Activated T-cell treated with anti-CD3 and anti-CD28 coated beads for 48 hours (primary cell): ENCODE results near the gene TEAD4.

Source experiments
- DNase-seq: peaks from one replicate; pipeline ENCODE4 v3.0.0-alpha.2; 2020; ENCODE audit warnings: low read depth

TEAD4 gene

DNA sequence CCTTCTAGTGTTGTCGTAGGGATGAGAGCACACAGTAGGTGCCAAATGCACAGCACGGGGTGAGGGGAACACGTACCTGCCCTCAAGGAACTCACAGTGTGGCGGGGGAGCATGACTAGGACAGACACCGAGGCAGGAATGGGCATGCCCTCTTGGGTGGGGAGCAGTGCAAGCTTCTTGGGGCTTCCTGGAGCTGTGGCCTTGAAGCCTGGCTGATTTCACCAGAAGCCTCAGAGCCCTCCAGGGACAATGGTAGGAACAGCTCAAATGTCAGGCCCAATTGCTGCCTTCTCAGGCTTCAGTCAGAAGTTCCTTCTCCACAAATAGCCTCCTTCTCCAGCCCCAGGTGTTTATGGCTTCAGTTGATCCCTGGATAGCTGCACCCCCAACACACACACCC, 43.4 kb downstream of the TEAD4 start:
- DNase-seq = no peak

GRCh38 chr12:3003357-3003992, 44.3 kb downstream of the TEAD4 start:
- no peak for DNase-seq

- no peak for DNase-seq
Measured at GRCh38 chr12:3004655-3005565, 45.7 kb downstream of the TEAD4 start.

DNA sequence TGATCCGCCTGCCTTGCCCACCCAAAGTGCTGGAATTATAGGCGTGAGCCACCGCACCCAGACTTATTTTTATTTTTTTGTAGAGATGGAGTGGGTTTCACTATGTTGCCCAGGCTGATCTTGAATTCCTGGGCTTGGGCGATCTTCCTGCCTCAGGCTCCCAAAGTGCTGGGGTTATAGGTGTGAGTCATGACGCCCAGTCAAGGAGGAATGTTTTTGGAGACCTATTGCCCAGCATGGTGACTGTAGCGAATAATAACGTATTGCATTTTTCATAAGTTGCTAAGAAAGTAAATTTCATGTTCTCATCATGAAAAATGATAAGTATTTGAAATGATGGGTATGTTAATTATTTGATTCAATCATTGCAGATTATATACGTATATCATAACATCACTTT, 46.5 kb downstream of the TEAD4 start:
- DNase-seq = no peak

DNA sequence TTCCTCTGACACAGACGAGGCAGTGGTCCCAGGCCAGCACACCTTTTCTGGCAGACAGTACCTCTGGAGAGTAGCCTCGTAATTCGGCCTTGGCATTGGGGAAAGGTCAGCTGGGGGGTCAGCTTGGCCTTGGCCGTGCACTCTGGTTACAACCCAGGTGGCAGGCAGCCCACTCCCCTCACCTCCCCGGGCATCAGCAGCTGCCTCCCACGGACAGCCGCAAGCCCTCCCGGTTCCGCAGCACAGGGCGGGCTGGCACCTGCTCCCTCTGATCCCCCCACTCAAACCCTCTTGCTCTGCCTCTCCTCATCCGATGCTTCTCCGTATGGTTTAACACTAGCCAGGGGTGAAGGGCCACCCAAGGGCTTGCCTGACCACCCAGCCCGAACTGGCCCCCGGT, 50.6 kb downstream of the TEAD4 start:
- no peak for DNase-seq

GRCh38 chr12:3010214-3010930, 51.2 kb downstream of the TEAD4 start:
- no peak for DNase-seq

- DNase-seq = no peak
Measured at GRCh38 chr12:3012786-3013185, 53.6 kb downstream of the TEAD4 start.

- DNase-seq = no peak
Measured at GRCh38 chr12:3014641-3015040, 55.4 kb downstream of the TEAD4 start.

DNA sequence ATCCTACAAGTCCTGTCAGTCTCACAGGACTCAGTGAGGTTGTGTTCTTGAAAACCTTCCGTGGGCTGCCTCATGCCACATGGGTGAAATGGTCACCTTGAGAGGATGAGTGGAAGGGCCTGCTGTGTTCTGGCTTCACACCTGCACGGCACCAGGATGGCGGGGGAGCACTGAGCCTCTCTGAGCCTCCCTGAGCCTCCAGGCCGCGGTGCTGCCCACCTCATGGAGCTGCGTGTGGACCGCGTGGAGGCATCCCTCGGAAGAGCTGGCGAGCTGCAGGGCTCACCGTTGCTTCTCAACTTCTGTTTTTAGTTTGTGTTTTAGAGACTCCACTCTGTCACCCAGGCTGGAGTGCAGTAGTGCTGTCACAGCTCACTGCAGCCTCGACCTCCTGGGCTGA, 56.2 kb downstream of the TEAD4 start:
- no peak for DNase-seq

- no peak for DNase-seq
Measured at GRCh38 chr12:3016191-3016590, 57.0 kb downstream of the TEAD4 start.

GRCh38 chr12:3017281-3017680, 58.1 kb downstream of the TEAD4 start:
- DNase-seq = no peak

DNA sequence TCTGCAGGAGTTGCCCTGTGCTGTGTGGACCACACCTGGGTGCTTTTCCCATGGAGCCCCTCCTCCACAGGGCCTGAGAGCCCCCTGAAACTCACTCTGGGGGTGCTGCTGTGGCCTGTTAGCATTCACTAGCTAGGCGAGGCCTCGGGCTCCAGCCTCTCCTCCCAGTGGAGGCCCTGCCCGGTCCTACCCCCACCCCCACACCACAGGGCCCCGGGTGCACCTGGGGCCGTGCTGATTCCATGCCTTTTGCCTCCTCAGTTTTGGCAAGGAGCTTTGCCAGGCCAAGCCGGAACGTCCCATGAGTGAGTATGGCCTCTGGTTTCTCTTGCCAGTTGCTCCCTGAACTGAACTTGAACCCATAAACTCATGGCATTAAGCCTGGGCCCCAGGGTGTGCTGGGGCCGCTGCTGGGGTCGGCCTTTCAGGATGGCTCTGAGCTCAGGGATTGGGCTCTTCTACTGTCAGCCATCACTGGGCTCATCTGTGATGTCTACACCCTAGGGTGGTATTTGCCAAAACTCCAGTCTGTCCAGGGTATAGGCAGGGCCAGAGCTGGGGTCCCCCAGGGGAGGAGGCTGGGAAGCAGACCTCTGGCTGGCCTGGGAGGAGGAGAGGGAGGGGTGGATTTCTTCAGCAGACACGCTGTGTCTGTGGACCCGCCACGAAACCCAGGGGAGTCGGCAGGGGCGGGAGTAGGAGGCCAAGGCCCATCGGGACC, 59.2 kb downstream of the TEAD4 start:
- DNase-seq = no peak

DNA sequence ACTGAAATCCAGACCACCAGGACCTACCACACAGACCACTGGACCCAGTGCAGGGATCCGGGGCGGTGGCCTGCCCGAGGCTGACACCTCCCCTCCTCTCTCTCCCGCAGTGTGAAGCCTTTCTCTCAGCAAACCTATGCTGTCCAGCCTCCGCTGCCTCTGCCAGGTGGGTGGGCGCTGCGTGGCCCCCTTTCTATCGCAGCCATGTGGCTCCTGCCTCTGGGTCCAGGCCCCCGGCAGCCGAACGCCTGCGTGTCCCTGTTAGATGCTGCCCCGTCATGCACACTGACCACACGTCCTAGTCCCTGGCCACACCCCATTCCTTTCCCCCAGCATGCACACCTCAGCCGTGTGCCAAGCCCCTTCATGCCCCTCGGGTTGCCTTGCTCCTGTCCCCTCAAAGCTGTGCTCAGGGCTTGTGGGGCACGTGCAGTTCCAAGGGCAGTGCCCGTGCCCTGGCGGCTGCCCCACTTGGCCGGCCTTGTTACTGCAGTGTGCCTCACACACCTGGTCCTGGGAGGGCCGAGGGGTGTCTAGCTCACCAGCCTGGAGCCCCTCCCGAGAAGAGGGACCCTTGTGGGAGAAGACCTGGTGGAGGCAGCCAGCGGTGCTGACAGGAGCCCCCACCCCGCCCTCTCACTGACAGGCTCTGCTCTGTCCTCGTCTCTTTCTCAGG, 59.9 kb downstream of the TEAD4 start:
- DNase-seq = no peak

GRCh38 chr12:3020399-3020798, 61.2 kb downstream of the TEAD4 start:
- DNase-seq = no peak

GRCh38 chr12:3020850-3021435, 61.7 kb downstream of the TEAD4 start:
- no peak for DNase-seq

- DNase-seq = no peak
Measured at GRCh38 chr12:3022411-3022810, 63.2 kb downstream of the TEAD4 start.

DNA sequence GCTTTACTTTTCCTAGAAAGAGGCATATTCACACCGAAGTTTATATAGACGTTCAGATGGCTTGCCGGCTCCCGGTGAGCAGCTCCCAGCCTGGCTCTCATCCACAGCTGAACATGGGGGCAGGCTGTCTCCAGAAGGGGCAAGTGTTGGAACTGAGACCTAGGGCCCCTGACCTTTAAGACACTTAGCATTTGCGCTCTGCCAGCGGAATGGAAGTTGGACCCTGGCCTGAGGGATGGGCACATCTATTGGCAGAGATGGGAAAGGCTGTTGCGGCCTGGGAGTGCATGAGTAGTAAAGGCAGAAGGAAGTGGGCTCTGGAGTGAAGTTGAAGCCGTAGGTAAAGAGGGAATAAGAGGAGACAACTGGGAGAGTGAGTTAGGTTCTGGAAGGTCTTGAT, 63.8 kb downstream of the TEAD4 start:
- no peak for DNase-seq

- no peak for DNase-seq
Measured at GRCh38 chr12:3028108-3028507, 68.9 kb downstream of the TEAD4 start.

DNA sequence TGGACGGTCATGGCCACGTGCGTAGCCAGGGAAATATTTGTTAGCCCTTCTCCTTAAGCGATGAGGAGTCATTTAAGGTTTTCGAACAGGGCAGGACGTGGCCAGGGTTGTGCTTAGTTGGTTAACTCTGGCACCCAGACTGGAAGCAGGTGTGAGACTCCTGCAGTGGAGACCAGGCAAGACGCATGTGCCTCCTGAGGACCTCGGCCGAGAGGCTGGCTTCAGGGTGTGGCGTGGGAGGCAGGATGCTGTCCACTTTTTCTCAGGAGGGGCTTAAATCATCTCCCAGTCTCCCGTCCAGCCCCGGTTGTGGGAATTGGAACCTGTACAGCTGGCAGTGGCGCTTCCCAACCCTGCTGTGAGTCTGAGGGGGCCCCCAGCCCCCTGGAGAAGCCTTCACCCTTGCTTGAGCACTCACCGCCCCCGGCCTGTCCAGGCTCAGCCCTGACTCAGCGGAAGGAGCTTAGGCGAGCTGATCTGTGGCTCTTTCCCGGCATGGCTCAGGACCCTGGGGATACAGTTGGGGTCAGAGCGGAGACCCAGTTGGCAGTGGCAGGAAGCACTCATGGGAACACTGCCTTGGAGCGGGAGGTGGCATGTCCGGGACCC, 71.7 kb downstream of the TEAD4 start:
- DNase-seq = no peak

DNA sequence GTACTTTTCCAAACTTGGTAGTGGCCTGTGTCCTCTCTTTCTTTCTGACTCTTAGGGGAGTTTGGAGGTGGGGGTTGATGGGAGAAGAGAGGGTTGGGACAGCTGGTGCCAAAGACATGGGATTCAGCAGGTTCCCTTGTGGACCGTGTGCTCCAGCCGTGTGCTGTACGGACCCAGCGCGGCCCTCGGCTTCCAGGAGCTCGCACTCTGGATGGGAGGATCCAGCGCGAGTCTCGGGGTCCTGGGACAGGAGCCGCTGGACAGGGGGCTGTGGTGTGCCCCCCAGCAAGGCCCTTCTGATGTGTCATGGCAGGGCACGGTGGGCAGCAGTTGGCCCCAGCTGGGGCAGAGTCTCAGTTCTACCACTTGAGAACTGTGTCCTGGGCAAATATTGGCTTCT, 73.0 kb downstream of the TEAD4 start:
- no peak for DNase-seq
